Mesenteric fat pad (tissue), 1 donor: ENCODE data around the gene PRELID1. TPM values are rescaled to one million over a fixed set of nuclear protein-coding genes. Genes with fewer than 3 reads are reported as not detected.
"Not testable (repeated sequence)": the region's sequence is repeated elsewhere in the genome, so short reads cannot be mapped to it uniquely, and the experiment has no call there.

Experiments used
- DNase-seq: peaks from one replicate; pipeline ENCODE4 v3.0.0-alpha.2; 2020; ENCODE audit warnings: low spot score
- total RNA-seq: library from RNA; stranded (reverse); fragmentation: NEBNext Ultra II Directional; extraction: Animal tissue kit (Norgen Biotek cat#: 25700); gene quantifications from one replicate; pipeline ENCODE4 v1.2.1, GENCODE V29; 2021
- donor health status: DM: yes; HTN: yes; CAD: no.

The PRELID1 gene
- total RNA-seq, 1 donor from 2014 or later, result 110 TPM

DNA sequence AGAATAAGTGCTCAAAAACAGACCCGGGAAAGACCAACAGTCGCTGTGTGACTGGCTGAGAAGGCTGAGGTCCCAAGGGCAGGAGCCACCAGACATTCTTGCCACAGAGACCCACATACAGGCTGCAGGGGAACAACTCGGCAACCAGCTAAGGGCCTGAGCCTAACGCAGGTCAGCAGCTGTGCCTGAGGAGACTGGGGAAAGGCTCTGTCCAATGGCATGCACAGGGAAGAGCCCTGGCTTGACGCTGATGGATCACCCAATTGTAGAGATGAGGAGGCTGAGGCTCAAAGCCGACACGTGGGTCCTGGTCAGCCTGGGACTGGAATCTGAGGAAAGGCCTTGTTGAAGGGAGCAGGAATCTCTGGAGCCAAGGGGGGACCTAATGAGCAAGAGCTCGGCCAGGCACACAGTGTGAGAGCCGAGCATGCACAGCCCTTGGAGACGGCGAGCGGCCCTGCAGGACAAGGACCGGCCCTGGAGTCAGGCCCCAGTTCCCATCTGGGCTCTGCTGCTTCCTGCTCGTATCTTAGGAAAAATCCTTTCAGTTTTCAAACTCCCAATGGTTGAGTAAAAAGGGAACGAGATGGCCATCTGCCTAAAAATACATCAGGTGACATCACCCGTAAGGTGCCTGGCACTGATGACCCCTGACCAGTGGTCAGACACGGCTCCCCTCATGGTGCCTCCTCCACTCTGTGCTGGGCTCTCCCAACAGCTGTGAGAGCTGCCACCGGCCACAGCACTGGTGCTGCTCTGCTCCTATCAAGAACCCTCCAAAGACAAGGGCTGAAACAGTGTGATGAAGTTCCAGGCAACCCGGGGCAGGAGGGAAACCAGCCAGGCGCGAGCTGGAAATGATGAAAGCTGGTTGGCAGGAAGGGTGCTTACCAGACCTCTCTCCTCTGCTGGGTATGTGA is 31.4 kb downstream of the PRELID1 start:
- DNase-seq, result no peak

DNA sequence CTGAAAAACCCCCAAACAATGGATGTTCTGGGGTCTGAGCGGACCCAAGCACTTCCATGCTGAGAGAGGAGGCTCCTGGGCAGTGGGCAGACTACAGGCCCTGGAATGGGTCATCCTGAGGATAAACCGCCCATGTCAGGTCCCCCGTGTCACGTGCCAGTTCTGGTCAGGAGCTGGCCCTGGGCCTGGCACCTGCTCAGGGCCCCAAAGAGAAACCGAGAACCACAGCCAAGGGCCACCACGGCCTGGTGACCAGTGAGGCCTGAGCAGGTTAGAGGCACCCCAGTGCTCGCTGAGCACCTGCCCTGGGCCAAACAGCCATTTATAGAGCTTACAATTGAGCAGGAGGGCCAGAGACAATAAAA is 32.1 kb downstream of the PRELID1 start:
- no peak for DNase-seq

DNA sequence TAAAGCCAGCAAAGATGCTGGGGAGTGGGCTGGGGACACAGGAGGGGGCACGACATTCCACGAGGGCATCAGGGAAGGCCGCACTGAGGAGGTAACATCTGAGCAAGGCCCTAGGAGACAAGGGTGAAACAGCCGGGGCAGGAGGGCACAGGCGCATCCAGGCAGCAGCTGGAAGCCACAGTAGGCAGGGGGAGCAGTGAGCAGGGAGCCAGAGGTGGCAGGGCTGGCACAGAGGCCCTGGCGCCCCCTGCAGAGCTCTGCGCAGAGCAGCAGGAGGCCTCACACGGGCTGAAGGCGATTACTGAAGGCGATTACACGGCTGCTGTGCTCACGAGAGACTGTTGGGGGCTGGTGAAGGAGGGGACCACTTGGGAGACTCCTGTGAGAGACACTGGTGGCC is 32.5 kb downstream of the PRELID1 start:
- no peak for DNase-seq

DNA sequence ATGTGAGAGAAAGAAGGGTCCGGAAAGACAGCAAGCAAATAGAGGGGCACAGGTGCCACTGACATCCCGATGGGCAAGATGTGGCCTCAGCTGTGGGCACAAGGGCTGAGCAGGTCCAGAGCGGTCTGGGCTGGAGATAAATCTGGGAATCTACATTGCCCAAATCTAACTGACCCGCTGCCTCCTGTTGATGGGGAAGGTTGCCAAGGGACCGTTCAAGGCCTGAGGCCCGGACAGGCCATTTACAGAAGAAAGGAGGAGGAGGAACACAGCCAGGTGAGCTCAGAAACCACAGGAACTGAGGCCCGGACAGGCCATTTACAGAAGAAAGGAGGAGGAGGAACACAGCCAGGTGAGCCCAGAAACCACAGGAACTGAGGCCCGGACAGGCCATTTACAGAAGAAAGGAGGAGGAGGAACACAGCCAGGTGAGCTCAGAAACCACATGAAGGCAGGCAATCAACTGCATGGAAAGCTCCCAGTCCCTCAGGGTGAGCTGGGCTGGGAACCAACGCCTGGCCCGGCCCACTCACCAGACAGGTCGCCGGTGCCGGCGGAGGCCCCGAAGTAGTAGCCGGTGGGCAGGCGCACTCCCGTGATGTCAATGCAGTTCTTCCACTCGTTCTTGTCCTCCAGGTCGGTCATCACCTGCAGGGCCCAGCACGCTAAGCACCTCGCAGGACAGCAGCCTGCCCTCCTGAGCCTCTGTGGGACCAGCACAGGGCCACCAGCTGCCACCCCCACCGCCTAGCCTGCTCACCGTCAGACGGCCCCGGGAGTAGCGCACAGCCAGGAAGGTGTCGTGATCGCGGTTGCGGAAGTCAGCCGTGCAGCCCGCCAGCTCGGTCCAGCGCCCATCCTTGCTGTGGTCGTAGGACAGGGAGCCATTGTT is 33.2 kb downstream of the PRELID1 start:
- DNase-seq, result no peak

DNA sequence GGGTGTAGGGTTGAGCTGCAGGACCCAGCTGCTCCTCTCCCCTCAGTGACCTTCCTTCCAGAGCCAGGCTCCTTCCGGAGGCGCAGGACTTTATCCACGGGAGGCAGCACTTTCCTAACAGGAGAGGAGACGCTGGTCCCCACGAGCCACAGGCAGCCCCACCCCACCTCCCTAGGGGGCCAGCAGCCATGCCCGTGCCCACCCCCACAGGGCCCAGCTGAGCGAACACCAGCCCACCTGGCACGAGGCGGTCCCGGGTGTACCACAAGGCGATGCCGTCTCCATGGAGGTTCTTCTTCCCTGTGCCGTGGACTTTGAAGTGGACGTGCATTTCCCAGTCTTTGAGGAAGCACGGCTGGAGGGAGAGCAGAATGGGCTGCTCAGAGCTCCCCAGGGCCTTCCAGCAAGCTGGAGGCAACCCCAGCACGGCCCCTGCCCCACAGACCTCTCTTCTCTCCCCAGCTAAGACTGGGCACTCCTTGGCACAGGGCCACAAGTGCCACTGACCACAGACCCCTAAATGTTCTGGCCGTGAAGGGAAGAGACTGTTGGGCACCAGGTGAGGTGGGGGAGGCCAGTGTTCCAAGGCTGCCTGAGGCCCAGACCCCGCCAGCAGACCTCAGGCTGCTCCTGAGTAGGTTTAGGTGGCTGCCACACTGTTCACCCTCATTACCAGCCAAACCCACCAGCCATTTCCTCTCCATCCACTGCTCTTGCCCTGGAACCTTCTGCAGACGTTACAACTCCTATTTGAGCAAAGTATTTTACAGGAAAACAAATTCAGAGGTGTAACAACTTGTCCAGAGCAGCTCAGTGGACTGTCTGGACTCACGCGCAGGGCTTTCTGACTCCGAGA is 34.9 kb downstream of the PRELID1 start:
- no peak for DNase-seq

DNA sequence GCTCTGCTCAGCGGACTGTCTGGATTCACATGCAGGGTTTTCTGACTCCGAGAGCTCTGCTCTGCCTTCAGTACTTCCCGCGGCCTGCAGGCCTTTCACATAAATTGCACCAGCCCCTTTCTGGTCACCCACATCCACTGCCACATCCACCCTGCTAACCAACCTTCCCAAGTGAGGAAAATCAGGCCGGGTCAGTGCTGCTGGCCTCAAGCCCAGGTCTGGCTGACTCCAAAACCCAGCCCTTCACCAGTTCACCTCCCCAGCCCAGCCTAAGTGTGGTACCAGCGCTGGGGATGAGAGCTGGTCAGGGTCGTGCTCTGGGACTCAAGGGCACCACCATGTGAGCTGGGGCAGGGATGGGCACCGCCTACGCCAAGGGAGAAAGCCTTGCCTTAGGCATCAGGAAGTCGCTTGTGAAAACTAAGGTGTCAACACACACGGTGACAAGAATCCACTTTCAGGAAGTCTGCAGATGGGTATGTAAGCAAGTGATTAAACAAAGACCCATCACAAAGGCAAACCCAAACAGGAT is 35.6 kb downstream of the PRELID1 start:
- DNase-seq, result no peak

DNA sequence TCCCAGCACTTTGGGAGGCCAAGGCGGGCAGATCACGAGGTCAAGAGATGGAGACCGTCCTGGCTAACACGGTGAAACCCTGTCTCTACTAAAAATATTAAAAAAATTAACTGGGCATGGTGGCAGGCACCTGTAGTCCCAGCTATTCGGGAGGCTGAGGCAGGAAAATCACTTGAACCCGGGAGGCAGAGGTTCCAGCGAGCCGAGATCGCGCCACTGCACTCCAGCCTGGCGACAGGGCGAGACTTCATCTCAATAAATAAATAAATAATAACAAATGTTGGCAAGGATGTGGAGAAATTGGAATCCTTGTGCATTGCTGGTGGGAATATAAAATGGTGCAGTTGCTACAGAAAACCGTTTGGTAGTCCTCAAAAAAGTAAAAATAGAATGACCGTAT is 39.4 kb downstream of the PRELID1 start:
- not testable (repeated sequence) for DNase-seq

DNA sequence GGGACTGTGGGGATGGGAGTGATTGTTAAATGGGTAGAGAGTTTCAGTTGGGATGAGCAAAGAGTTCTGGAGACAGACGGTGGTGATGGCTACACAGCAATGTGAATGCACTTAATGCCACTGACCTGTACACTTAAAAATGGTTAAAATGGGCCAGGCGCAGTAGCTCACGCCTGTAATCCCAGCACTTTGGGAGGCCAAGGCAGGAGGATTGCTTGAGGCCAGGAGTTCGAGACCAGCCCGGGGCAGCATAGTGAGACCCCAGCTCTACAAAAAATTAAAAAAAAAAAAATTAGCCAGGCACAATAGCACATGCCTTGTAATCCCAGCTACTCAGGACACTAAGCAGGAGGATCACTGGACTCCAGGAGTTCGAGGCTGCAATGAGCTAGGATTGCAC is 40.2 kb downstream of the PRELID1 start:
- DNase-seq, result no peak

DNA sequence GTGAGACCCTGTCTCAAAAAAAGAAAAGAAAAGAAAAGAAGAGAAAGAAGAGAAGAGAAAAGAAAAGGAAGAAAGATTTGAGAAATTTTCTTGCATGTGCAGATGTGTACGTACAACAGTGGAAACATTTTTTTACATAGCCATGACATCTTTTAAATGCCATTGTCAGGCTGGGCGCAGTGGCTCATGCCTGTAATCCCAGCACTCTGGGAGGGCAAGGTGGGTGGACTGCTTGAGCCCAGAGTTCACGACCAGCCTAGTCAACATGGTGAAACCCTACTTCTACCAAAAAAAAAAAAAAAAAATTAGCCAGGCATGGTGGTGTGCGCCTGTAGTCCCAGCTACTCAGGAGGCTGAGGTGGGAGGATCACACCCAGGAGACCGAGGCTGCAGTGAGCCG is 41.3 kb downstream of the PRELID1 start:
- DNase-seq, result no peak

DNA sequence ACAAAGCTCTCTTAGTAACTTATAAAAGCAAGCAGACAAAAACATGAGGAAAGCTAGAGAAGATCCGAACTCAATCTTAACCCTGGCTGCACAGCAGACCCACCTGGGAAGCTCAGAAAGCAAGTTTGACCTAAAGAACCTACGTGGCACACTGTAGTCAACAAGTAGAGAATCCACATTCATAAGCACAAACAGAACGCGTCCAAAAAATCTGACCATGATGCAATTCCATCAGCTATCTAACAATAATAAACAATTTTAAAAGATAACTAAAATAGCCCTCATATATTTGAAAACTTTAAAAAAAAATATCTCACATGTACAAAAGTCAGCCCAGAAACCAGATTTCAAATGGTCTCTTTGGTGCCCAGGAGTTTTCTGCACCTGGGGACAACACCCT is 43.2 kb downstream of the PRELID1 start:
- DNase-seq, result no peak

DNA sequence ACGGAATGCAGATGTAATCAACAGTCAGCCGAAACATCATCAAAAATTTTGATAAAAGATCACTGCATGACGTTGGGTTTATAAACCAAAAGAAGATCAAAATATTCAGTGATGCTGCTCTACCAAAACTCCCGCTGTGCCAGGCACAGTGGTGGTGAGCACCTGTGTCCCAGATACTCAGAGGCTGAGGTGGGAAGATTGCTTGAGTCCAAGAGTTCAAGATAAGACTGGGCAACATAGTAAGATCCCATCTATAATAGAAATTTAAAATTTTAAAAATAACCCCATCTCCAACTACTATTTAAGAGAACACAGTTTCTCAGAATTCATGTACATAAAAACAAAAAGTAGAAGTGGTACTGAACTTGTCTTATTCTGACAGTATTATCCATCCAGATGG is 44.1 kb downstream of the PRELID1 start:
- no peak for DNase-seq

DNA sequence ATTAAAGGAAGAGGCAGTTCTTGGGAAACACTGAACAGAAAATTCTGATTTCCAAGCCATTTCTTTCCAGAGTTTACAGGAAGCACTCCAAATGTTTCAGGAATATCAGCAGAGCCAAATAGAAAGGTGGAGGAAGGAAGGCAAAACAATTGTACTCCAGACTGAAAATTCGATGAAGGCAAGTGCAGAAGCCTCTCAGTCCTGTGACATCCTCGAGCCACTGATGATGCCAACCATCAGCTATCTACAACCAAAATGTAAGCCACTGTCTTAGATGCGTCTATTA is 45.7 kb downstream of the PRELID1 start:
- DNase-seq, result no peak

DNA sequence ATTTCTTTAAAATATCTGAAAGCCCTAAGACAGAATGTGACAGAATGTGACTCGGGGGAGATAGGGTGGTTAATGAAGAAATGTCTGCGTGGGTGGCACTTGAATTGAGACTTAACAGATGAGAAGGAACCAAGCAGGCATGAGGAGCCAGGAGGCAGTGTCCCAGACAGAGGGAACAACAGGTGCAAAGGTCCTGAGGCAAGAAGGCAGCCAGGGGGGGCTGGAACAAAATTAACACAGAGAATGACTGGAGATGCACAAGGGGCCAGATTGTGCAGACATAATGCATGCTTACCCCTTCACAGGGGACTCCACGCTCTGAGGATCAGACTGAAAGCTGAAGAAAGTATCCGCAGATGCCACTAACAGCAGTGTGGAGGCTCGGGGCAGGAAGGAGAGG is 46.2 kb downstream of the PRELID1 start:
- no peak for DNase-seq

DNA sequence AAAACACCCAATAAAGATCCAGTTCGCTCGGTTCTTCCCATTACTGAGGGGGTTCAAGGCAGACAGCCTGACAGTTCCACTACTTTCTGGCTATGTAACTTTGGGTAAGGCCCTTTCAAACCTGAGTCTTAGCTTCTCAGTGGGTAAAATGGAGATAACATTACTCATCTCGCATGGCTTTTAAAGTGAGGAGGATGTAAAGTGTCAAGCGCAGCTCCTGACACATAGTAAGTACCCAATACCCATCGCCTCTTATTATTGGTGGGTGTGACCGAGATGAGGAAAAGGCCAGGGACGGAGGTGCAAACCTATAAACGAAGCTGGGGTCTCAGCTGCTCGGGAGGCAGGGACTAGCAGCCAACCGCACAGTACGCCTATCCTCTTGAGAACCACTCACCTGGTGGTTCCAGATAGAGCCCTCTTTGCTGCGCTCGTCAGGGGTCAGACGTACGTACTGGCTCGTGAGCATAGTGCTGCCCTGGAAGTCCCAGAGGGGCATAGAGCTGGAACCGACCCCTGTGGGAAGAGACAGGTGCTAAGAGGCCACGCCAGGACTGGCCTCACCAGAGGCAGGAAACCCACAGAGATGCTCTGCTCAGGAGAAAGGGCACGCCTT is 47.3 kb downstream of the PRELID1 start:
- DNase-seq, result no peak

DNA sequence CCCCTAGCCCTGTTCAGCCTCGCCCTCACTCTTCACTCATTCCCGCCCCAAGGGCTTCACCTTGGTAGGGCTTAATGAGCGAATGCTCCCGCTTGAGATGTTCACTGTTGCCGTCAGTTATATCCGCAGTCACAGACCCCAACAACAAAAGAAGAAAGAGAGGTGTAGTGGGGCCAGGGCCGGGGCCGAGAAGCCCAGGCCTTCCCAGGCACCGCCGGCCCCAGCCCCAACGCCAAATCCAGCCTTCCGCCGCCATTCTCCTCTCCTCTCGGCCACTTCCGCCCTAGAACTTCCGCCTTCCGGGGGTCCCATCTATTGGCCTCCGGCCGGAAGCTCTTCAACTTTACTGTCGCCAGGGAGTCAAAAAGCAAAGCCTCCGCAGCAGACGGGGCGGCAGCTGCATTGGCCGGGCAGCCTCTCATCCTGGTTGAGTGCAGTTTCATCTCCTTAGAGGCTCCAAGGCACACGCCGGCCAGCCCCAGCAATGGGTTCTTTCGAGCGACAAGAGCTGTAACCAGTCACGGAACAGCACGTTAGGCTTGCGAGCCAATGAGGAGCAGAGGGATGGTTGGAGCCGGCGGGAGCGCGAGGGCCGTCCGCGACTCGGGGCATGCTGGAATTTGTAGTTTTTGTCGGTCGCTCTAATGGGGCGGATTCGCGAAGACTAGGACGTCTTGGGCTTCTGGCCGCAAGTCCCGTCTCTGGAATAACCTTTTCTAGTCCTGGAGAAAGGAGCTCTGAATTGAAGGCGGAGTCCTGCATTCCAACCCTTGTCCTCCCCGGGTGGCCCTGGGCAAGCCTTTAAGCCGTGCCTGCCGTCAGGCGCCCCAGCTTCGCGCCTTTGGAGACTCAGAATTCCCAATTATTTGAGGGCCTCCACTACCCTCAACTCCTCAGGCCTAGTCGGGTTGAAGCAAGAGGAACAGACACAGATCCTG is 48.1 kb downstream of the PRELID1 start, which contains the start of gene LMAN2:
Gene LMAN2, minus strand, starts transcription at position 277 of the 938 bp plus-strand sequence. Its CDS starts 21 bp downstream, at position 256.
- peak; percentile 97 for DNase-seq

DNA sequence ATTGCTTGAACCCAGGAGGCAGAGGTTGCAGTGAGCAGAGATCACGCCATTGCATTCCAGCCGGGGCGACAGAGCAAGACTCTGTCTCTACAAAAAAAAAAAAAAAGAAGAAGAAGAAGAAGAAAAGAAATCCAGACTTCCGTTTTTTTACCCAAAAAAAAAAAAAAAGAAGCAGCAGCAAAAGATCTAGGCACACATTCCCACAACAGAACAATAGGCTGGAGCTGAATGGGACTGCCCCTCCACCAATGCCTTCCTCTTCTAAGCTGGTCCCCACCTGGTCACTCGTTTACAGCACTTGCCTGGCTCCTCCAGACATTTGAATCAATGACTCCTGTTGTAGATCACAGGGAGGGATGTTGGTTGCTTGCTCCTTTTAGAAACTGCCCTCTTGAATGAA is 49.5 kb downstream of the PRELID1 start:
- DNase-seq, result no peak

DNA sequence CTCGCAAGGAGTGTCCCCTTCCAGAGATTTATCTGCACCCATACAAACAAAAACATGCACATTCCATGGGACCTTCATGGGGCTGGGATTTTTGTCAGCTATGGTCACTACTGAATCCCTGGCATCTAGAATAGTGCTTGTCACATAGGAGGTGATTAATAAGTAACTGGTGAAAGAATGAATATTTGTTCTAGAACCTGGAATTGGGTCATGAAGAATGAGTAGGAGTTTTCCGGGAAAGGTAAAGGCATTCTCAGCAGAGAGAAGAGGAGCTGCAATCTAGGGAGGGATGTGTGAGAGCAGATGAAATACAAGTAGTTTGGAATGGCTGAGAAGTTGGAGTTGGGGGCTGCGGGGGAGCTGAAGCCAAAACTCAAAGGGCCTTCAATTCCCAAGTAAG is 50.7 kb downstream of the PRELID1 start:
- no peak for DNase-seq

DNA sequence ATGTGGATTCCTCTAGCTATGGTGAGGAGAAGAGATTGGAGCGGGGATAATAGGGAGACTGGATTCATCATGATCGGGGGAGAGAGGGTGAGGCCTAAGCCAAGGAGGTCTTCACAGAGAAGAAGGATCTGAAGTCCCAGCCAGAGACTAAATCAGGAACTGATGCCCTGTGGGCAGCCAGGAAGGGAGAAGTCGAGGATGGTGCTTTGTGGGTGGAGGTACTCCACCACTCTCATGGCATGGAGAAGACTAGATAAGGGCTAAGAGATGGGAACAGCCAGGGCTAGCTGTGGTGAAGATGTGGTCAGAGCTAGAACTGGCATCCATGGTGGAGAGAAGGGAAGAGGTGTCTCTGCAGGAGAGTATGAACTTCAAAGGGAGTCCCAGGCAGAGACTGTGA is 51.1 kb downstream of the PRELID1 start:
- no peak for DNase-seq

DNA sequence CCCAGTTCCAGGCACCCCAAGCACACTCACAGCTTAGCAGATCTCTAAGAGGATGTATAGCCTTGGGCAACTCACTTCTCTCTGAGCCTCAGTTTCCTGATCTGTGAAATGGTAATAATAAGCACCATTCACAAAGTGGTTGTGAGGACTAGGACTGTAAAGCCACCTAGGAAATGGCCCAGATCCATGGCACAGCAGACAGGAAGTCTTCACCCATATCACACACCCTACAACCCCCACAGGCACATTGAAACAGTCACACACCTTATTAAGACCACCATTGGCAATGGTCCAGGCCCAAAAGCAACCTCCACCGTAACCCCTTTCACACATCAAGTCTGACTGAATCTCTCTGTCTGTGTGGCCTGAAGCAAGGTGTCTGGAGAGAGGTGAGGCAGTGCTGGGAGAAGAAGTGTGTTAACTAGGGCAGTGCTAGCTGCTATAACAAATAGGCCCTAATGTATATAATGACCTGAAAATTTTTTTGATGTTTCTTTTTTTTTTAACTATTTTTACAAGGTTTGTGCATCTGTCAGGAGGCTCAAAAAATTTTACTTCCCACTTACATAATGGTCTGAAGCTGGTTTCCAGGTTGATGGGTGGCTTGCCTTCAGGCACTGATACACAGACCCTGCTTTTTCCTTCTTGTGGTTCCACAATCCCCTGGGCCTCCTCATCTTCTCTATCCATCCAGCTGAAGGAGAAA is 51.7 kb downstream of the PRELID1 start:
- DNase-seq, result no peak
